CD14-positive monocyte (primary cell): Measurements from ENCODE around the gene FALEC. TPM values are rescaled to one million over a fixed set of nuclear protein-coding genes. Genes with fewer than 3 reads are reported as not detected.

ENCODE experiments used
- DNase-seq, 3 donors: peaks; one replicate each; pipeline ENCODE4 v3.0.0-alpha.2; 2011 to 2022
- H2AFZ ChIP-seq: 2 replicates; pipeline ENCODE4 v1.6.0; 2012; ENCODE audit warnings: mild to moderate bottlenecking, low read depth, low read length, inconsistent platforms; ENCODE audit not compliant: insufficient read depth, poor library complexity, severe bottlenecking
- H3K27ac ChIP-seq, 2 donors: 1 replicate in 1 of 2; 2 replicates in 1 of 2; pipeline ENCODE4 v1.5.1; 2012 to 2013; ENCODE audit warnings: low read length in 2 of 2, control low read depth in 1 of 2, inconsistent platforms in 1 of 2, low read depth in 1 of 2, mild to moderate bottlenecking in 1 of 2
- H3K27me3 ChIP-seq, 2 donors: one replicate each; pipeline versions ENCODE4 v1.6.0 to v1.6.1; 2011 to 2013; ENCODE audit warnings: low read length in 2 of 2; ENCODE audit not compliant: control insufficient read depth in 2 of 2, insufficient read depth in 2 of 2
- H3K36me3 ChIP-seq, 2 donors: replicated peaks in 1 of 2; 1 replicate in 1 of 2; 2 replicates in 1 of 2; pipeline versions ENCODE4 v1.5.1 to v1.6.1; 2012 to 2013; ENCODE audit warnings: low read length in 2 of 2, control low read depth in 1 of 2, inconsistent platforms in 1 of 2, mild to moderate bottlenecking in 1 of 2; ENCODE audit not compliant: insufficient read depth in 2 of 2, control insufficient read depth in 1 of 2
- H3K4me1 ChIP-seq, 2 donors: 1 replicate in 1 of 2; 2 replicates in 1 of 2; pipeline versions ENCODE4 v1.5.1 to v1.6.1; 2012 to 2013; ENCODE audit warnings: low read length in 2 of 2, control low read depth in 1 of 2, inconsistent platforms in 1 of 2, mild to moderate bottlenecking in 1 of 2, moderate library complexity in 1 of 2; ENCODE audit not compliant: insufficient read depth in 2 of 2, control insufficient read depth in 1 of 2
- H3K4me2 ChIP-seq: replicated peaks from 2 replicates; pipeline ENCODE3; 2012; ENCODE audit warnings: low read length, moderate library complexity, mild to moderate bottlenecking; ENCODE audit not compliant: poor library complexity, severe bottlenecking; ENCODE audit errors: extremely low read depth
- H3K4me3 ChIP-seq, 3 experiments: fragments of 200-600 bp in 1 of 3; sonication (generic) in 1 of 3; replicated peaks in 1 of 3; 1 replicate in 2 of 3; 2 replicates in 1 of 3; pipeline ENCODE4 v1.5.1; 2011 to 2013; ENCODE audit warnings: low read length in 3 of 3, mild to moderate bottlenecking in 3 of 3, control low read depth in 2 of 3, low read depth in 2 of 3, inconsistent platforms in 1 of 3, moderate library complexity in 1 of 3
- H3K79me2 ChIP-seq: 2 replicates; pipeline ENCODE4 v1.6.0; 2012; ENCODE audit warnings: mild to moderate bottlenecking, control low read depth, inconsistent platforms, low read length, moderate library complexity; ENCODE audit not compliant: insufficient read depth
- H3K9ac ChIP-seq: 2 replicates; pipeline ENCODE4 v1.6.0; 2017; ENCODE audit warnings: low read length, mild to moderate bottlenecking; ENCODE audit not compliant: insufficient read depth, poor library complexity, severe bottlenecking
- H3K9me3 ChIP-seq, 2 donors: replicated peaks in 1 of 2; 1 replicate in 1 of 2; 2 replicates in 1 of 2; pipeline versions ENCODE4 v1.5.1 to v1.6.1; 2012 to 2013; ENCODE audit warnings: low read length in 2 of 2, control low read depth in 1 of 2; ENCODE audit not compliant: control insufficient read depth in 1 of 2, insufficient read depth in 1 of 2
- H4K20me1 ChIP-seq: 2 replicates; pipeline ENCODE4 v1.6.0; 2012; ENCODE audit warnings: mild to moderate bottlenecking, low read length, control low read depth, moderate library complexity; ENCODE audit not compliant: insufficient read depth
- H3K27ac Mint-ChIP-seq, 7 donors: one replicate each; pipeline ENCODE4 v1.8.0; 2020; ENCODE audit warnings: mild to moderate bottlenecking in 7 of 7, mixed read lengths in 7 of 7, moderate library complexity in 6 of 7, inconsistent platforms in 2 of 7
- H3K27me3 Mint-ChIP-seq, 3 donors: one replicate each; pipeline ENCODE4 v1.8.0; 2021 to 2022; ENCODE audit warnings: low read depth in 3 of 3, mild to moderate bottlenecking in 3 of 3, mixed read lengths in 3 of 3, moderate library complexity in 3 of 3, inconsistent platforms in 1 of 3
- H3K36me3 Mint-ChIP-seq, 2 donors: one replicate each; pipeline ENCODE4 v1.8.0; 2020; ENCODE audit warnings: mixed read lengths in 2 of 2, inconsistent platforms in 1 of 2, mild to moderate bottlenecking in 1 of 2
- H3K4me1 Mint-ChIP-seq: one replicate; pipeline ENCODE4 v1.8.0; 2020; ENCODE audit warnings: mild to moderate bottlenecking, mixed read lengths
- H3K4me3 Mint-ChIP-seq, 2 donors: one replicate each; pipeline ENCODE4 v1.8.0; 2020; ENCODE audit warnings: mild to moderate bottlenecking in 2 of 2, mixed read lengths in 2 of 2, moderate library complexity in 1 of 2
- H3K9me3 Mint-ChIP-seq, 7 donors: one replicate each; pipeline ENCODE4 v1.8.0; 2020 to 2022; ENCODE audit warnings: mixed read lengths in 7 of 7, mild to moderate bottlenecking in 6 of 7, moderate library complexity in 6 of 7, inconsistent platforms in 2 of 7
- WGBS: methylation state at CpG from one replicate; pipeline ENCODE4 v1.1.5; 2013; ENCODE audit warnings: missing lambda C conversion rate; ENCODE audit not compliant: insufficient coverage; 5-methylcytosine and 5-hydroxymethylcytosine counted together
- intact Hi-C, 2 donors: fragments of 100-400 bp; cut with micrococcal nuclease; formaldehyde crosslinking; loops; one replicate each; pipeline versions ENCODE4 v1.15.0 to v1.15.1; 2023
- polyA plus RNA-seq, 3 donors: library from polyadenylated mRNA; depleted of rRNA in 1 of 3; unstranded in 2 of 3; stranded (reverse) in 1 of 3; fragments of 300-500 nt in 2 of 3; fragments of >200 nt in 1 of 3; fragmentation: Illumina TruSeq in 2 of 3; gene quantifications; 1 replicate in 2 of 3; 2 replicates in 1 of 3; pipeline ENCODE4 v1.2.3, GENCODE V29; 2012 to 2021
- TF ChIP-seq, protein P1 (sequence below): fragments of 200-600 bp; IDR thresholded peaks from one replicate; pipeline ENCODE4 v1.8.0; 2022; ENCODE audit warnings: antibody characterized with exemption, mild to moderate bottlenecking

Gene FALEC
- polyA plus RNA-seq, 3 donors = not detected

DNA sequence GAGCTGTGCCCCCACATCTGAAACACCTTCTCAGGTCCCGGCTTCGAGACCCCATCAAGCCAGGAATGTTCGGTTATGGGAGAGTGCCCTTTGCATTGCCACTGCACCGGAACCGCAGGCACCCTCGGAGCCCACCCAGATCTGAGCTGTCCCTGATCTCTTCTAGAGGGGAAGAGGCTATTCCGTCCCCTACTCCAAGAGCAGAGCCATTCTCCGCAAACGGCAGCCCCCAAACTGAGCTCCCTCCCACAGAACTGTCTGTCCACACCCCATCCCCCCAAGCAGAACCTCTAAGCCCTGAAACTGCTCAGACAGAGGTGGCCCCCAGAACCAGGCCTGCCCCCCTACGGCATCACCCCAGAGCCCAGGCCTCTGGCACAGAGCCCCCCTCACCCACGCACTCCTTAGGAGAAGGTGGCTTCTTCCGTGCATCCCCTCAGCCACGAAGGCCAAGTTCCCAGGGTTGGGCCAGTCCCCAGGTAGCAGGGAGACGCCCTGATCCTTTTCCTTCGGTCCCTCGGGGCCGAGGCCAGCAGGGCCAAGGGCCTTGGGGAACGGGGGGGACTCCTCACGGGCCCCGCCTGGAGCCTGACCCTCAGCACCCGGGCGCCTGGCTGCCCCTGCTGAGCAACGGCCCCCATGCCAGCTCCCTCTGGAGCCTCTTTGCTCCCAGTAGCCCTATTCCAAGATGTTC, 38.0 kb downstream of the FALEC start:
- Mint-ChIP-seq H3K4me3 (peak overlapping the region in 1 of 2 donors; percentile 95), H3K36me3 (peaks cover 40 to 47% of the 10 kb centered on the region in 2 donors), H3K9me3 (peaks cover 0 to 2% (median 0%) of the 10 kb centered on the region in 7 donors), H3K4me1 (peaks cover 55% of the 10 kb centered on the region), H3K27ac (peak overlapping the region; percentile 94 to 99 (median 97)), H3K27me3 (peaks cover 0 to 6% (median 2%) of the 10 kb centered on the region in 3 donors)
- Histone ChIP-seq H3K9me3 (no peaks in the 10 kb centered on the region), H3K27ac (peak overlapping the region; percentile 80 to 82), H3K4me3 (peak overlapping the region in 1 of 3 experiments; percentile 86), H4K20me1 (peaks cover 34% of the 10 kb centered on the region), H3K4me2 (peak overlapping the region; percentile 94), H3K4me1 (peaks cover 58 to 59% of the 10 kb centered on the region in 2 donors), H2AFZ (no peak overlapping the region), H3K79me2 (peaks cover 58% of the 10 kb centered on the region), H3K36me3 (peaks cover 39 to 49% of the 10 kb centered on the region in 2 donors), H3K9ac (peak overlapping the region; percentile 58), H3K27me3 (no peaks in the 10 kb centered on the region)
- no peak for DNase-seq
- TF ChIP-seq, protein P1, sequence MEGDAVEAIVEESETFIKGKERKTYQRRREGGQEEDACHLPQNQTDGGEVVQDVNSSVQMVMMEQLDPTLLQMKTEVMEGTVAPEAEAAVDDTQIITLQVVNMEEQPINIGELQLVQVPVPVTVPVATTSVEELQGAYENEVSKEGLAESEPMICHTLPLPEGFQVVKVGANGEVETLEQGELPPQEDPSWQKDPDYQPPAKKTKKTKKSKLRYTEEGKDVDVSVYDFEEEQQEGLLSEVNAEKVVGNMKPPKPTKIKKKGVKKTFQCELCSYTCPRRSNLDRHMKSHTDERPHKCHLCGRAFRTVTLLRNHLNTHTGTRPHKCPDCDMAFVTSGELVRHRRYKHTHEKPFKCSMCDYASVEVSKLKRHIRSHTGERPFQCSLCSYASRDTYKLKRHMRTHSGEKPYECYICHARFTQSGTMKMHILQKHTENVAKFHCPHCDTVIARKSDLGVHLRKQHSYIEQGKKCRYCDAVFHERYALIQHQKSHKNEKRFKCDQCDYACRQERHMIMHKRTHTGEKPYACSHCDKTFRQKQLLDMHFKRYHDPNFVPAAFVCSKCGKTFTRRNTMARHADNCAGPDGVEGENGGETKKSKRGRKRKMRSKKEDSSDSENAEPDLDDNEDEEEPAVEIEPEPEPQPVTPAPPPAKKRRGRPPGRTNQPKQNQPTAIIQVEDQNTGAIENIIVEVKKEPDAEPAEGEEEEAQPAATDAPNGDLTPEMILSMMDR = no peak
- intact Hi-C loops = loop anchor here in 1 of 2 donors (10.0 kb wide), 2 partner anchors 69 to 289 kb away; partner anchors contain the start of genes APH1A and TARS2
- 96% methylated on average over 20 of the region's 23 CpGs for WGBS

DNA sequence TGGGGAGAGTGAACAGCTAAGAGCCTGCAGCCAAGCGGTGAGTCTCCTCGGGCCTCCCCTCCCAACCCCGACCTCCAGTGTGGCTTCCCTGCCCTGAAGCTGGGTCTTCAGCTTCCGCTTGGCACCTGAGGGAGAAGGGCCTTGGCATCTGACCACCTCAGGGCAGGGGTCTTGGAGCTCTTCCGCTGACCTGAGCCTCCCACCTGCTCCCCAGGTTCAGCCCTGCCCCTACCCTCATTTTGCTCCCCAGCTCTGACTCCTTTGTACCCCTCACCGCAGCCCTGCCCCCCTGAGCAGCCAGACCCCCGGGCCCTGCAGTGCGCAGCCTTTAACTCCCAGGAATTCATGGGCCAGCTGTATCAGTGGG, 38.5 kb downstream of the FALEC start:
- TF ChIP-seq, protein P1 = no peak
- Histone ChIP-seq H3K27ac (peak overlapping the region in 1 of 2 donors; percentile 82), H3K36me3 (peaks cover 41 to 53% of the 10 kb centered on the region in 2 donors), H2AFZ (no peak overlapping the region), H3K4me1 (peaks cover 60 to 62% of the 10 kb centered on the region in 2 donors), H3K9ac (peak overlapping the region; percentile 58), H4K20me1 (peaks cover 39% of the 10 kb centered on the region), H3K9me3 (no peaks in the 10 kb centered on the region), H3K79me2 (peaks cover 64% of the 10 kb centered on the region), H3K27me3 (no peaks in the 10 kb centered on the region), H3K4me3 (no peak overlapping the region), H3K4me2 (peak overlapping the region; percentile 94)
- Mint-ChIP-seq H3K4me1 (peaks cover 58% of the 10 kb centered on the region), H3K27ac (peak overlapping the region in 2 of 7 donors; percentile 15 to 94), H3K27me3 (peaks cover 0 to 6% (median 2%) of the 10 kb centered on the region in 3 donors), H3K4me3 (no peak overlapping the region), H3K9me3 (peaks cover 0 to 2% (median 0%) of the 10 kb centered on the region in 7 donors), H3K36me3 (peaks cover 42 to 52% of the 10 kb centered on the region in 2 donors)
- WGBS = 98% methylated on average over 4 of the region's 8 CpGs
- intact Hi-C loops = loop anchor here in 1 of 2 donors (10.0 kb wide), 2 partner anchors 69 to 289 kb away; partner anchors contain the start of genes APH1A and TARS2
- DNase-seq = no peak
